ENCODE data around the gene ANO6. TPM values are rescaled to one million over a fixed set of nuclear protein-coding genes. Genes with fewer than 3 reads are reported as not detected.

The ANO6 gene
- total and polyA plus RNA-seq, 2 of the 4 experiments (the other 2 are of a cell fraction) = 21.6 to 41.0 TPM

GRCh38 chr12:45305907-45306306, 90.0 kb downstream of the ANO6 start:
- intact Hi-C loops (cut with micrococcal nuclease) (no loop called here), dilution Hi-C loops (cut with HindIII; ENCODE audit: low sequenced_read_pairs, unreplicated experiment) (no loop called here), in situ Hi-C loops (cut with MboI; ENCODE audit: low sequenced_read_pairs) (no loop called here)
- H3K4ac ChIP-seq (ENCODE audit: low read depth, low read length) = no peak overlapping the region
- no peak overlapping the region for H3K56ac ChIP-seq (ENCODE audit: extremely low read depth, insufficient read depth, low read length)
- H3K4me1 ChIP-seq (ENCODE audit: control insufficient read depth, insufficient read depth, low read length) = peaks cover 12% of the 10 kb centered on the region
- 0 out of 2 replicates have a peak overlapping the region, but pooled peaks have one; percentile 8 for H2AK5ac ChIP-seq (ENCODE audit: low read depth, low read length)
- no peaks in the 10 kb centered on the region; the same call in 1 of the 2 replicates for H3K36me3 ChIP-seq (ENCODE audit: control insufficient read depth, insufficient read depth, low read length)
- WGBS, 2 experiments (ENCODE audit: extremely low coverage in 2 of 2, insufficient read length in 1 of 2) = no CpG with 5 or more reads among the region's 3 CpGs
- no peak overlapping the region for H2BK20ac ChIP-seq (ENCODE audit: low read depth, low read length)
- no peak overlapping the region for H2BK15ac ChIP-seq (ENCODE audit: low read depth, low read length)
- TF ChIP-seq MAZ (IDR thresholded peaks at IDR 0.05; ENCODE audit: borderline replicate concordance, low read depth, low read length) (no peak), RCOR1 (IDR thresholded peaks at IDR 0.05; ENCODE audit: insufficient replicate concordance, low read length) (no peak), ELK1 (IDR thresholded peaks at IDR 0.05; ENCODE audit: borderline replicate concordance, low read depth, low read length) (no peak), CHD1 (IDR thresholded peaks at IDR 0.05; ENCODE audit: low read depth, low read length) (no peak), SMC3 (IDR thresholded peaks at IDR 0.05; ENCODE audit: low read depth, low read length) (no peak), POLR2A (IDR thresholded peaks at IDR 0.05; ENCODE audit: low read depth, low read length) (no peak), RAD21 (IDR thresholded peaks at IDR 0.05; ENCODE audit: low read length) (no peak), CEBPB (IDR thresholded peaks at IDR 0.05; ENCODE audit: low read depth, low read length) (no peak), NFE2L2 (IDR thresholded peaks at IDR 0.05; ENCODE audit: low read depth, low read length) (no peak), MAFK (IDR thresholded peaks at IDR 0.05; ENCODE audit: low read depth, low read length) (no peak), RFX5 (IDR thresholded peaks at IDR 0.05; ENCODE audit: low read depth, low read length) (no peak)
- no peak overlapping the region for H2AK9ac ChIP-seq (replicated peaks; ENCODE audit: low read depth, low read length, poor library complexity)
- CTCF ChIA-PET = interaction anchor here (0.6 to 1.1 kb wide), 2 partner anchors 58 to 943 kb away, joined by 3 read pairs; no protein-coding TSS in a partner anchor
- no peak overlapping the region for H3K4me2 ChIP-seq (ENCODE audit: low read depth, low read length)
- DNase-seq (no peak), ATAC-seq (ENCODE audit: low read depth) (no peak)
- H4K8ac ChIP-seq (ENCODE audit: low read depth in 2 of 2, low read length in 2 of 2) = no peak overlapping the region
- no peak overlapping the region for H3K27ac ChIP-seq (ENCODE audit: insufficient read depth, low read length)
- H3K9ac ChIP-seq (ENCODE audit: low read depth, low read length) = no peak overlapping the region
- H3K27me3 ChIP-seq (ENCODE audit: control insufficient read depth, insufficient read depth, low read length) = no peaks in the 10 kb centered on the region
- H3K23ac ChIP-seq (ENCODE audit: low read depth, low read length) = no peak overlapping the region
- POLR2A ChIA-PET (ENCODE audit: unreplicated experiment) = no interaction called here
- no peaks in the 10 kb centered on the region for H3K9me3 ChIP-seq (ENCODE audit: control insufficient read depth, insufficient read depth, low read length)
- no TSS peak for BruUV-seq (replicated peaks)
- no peak overlapping the region for H3K14ac ChIP-seq (replicated peaks; ENCODE audit: low read depth, low read length)
- H3K18ac ChIP-seq (ENCODE audit: low read depth, low read length) = no peak overlapping the region
- no peak overlapping the region for H4K91ac ChIP-seq (ENCODE audit: insufficient read depth, low read depth, low read length)
- H3K4me3 ChIP-seq (ENCODE audit: insufficient read depth, low read depth, low read length) = no peak overlapping the region
- H2BK120ac ChIP-seq (ENCODE audit: low read depth, low read length) = no peak overlapping the region
- H3K79me1 ChIP-seq (ENCODE audit: low read depth in 1 of 2, low read length in 2 of 2) = peaks cover 42 to 61% of the 10 kb centered on the region in 2 experiments
- no peaks in the 10 kb centered on the region; the same call in 1 of the 2 replicates for H4K20me1 ChIP-seq (ENCODE audit: insufficient read depth, low read length)
- no peak overlapping the region for H2BK5ac ChIP-seq (ENCODE audit: low read depth, low read length, poor library complexity, severe bottlenecking)
- H3K9me1 ChIP-seq (ENCODE audit: insufficient read depth, low read length) = no peaks in the 10 kb centered on the region; the same call in none of the 2 replicates
- H4K5ac ChIP-seq (ENCODE audit: low read depth, low read length) = no peak overlapping the region
- H2AFZ ChIP-seq (replicated peaks; ENCODE audit: low read length, poor library complexity) = no peak overlapping the region

Data from IMR-90 (cell line).